NCI-H1694 (cell line): Measurements from ENCODE around the gene PRR23E.

Experiments
- DNase-seq: peaks from one replicate; lab custom pipeline; 2025; lab: John Stamatoyannopoulos, UW

PRR23E gene

GRCh38 chr3:127209840-127210653, 17.1 kb downstream of the PRR23E start:
- DNase-seq = no peak

- no peak for DNase-seq
Measured at GRCh38 chr3:127210654-127210943, 17.7 kb downstream of the PRR23E start.

GRCh38 chr3:127211118-127212060, 18.5 kb downstream of the PRR23E start:
- no peak for DNase-seq

- DNase-seq = no peak
Measured at GRCh38 chr3:127212231-127212630, 19.3 kb downstream of the PRR23E start.

GRCh38 chr3:127212711-127213110, 19.8 kb downstream of the PRR23E start:
- DNase-seq = no peak

GRCh38 chr3:127213381-127213918, 20.5 kb downstream of the PRR23E start:
- DNase-seq = no peak

GRCh38 chr3:127214975-127215374, 22.0 kb downstream of the PRR23E start:
- DNase-seq = no peak

GRCh38 chr3:127215714-127216414, 22.9 kb downstream of the PRR23E start:
- no peak for DNase-seq

- no peak for DNase-seq
Measured at GRCh38 chr3:127216415-127217261, 23.7 kb downstream of the PRR23E start.

GRCh38 chr3:127217596-127218453, 24.9 kb downstream of the PRR23E start:
- no peak for DNase-seq

GRCh38 chr3:127218454-127218922, 25.6 kb downstream of the PRR23E start:
- no peak for DNase-seq

- DNase-seq = no peak
Measured at GRCh38 chr3:127220497-127220896, 27.6 kb downstream of the PRR23E start.

GRCh38 chr3:127221037-127221436, 28.1 kb downstream of the PRR23E start:
- no peak for DNase-seq

GRCh38 chr3:127221446-127222035, 28.6 kb downstream of the PRR23E start:
- DNase-seq = no peak

GRCh38 chr3:127222163-127222562, 29.2 kb downstream of the PRR23E start:
- DNase-seq = no peak

GRCh38 chr3:127222664-127223063, 29.7 kb downstream of the PRR23E start:
- no peak for DNase-seq

GRCh38 chr3:127224118-127224517, 31.2 kb downstream of the PRR23E start:
- DNase-seq = no peak

- no peak for DNase-seq
Measured at GRCh38 chr3:127226457-127226856, 33.5 kb downstream of the PRR23E start.

GRCh38 chr3:127226946-127227842, 34.3 kb downstream of the PRR23E start:
- no peak for DNase-seq
